ENCODE results near the gene PMFBP1.

Gene PMFBP1

DNA sequence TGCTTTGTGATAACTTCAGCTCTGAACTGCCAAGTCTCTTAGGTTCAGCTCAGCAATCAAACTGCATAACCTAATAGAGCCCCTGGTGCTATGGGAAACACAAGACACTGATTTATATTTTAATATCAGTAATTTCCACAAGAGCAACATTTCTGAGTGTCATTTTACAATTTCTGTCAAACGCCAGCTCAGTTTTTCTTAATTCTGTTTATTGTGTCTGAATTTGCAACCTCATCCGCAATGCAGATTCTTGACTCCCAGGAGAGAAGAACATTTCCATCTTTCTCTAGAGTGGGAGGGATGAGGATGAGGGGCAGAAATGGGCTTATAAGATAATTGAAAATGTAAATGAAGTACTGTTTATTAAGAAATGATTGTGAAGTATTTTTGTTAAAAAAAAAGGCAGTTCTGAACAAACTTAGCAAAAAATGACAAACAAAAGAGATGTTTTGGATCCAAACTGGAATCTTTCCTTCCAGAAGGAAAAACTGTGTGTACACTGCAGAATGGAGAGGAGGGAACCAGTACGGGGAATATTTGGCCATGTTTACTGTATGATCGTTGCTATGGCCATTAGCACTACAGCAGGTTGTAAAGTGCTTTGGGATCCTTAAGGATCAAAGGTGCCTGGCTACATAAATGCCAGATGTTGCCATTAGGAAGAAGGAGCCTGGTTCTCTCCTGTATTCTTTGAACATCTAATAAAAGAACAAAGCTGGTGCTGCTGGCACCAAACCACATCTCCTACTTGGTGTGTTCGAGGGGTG lies 7.4 kb upstream of the PMFBP1 start:
- no peak for DNase-seq

- no peak for DNase-seq
Measured at GRCh38 chr16:72174726-72175125, 2.8 kb upstream of the PMFBP1 start.

DNA sequence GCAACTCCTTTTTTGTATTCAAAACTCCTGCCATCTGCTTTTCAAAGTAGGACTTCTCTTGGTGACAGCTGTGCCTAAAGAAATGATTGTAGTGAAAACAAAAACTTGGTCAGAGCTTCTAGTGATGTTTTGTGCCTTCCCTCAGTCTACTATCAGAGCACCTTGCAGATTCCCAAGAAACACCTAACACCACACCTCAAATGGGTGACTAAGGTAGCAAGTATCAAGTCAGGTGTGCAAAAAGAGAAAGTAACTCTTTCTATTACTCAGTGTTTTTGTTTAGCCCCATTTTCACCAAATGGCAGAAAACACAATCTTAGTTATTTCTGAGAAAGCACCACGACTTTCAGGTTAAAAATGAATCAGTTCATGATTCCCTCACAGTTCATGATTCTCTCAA lies 2.0 kb upstream of the PMFBP1 start:
- no peak for DNase-seq

DNA sequence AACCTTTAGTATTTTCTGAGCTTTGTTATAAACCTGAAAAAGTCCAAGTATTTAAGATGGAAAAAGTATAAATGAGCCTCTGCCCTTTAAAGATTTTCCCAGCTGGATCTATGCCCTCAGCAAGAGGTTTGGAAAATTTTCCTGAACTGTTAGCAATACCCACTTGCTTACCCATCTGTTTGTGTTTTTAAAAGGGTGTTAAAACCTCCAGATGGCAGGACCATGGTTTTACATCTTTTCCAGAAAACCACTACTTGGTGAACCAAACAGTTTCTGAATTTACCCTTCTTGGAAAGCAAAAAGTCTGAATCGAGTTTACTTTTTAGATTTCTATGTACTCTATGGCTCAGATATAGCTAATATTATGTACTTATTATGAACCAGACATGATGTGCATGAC lies 719 bp downstream of the PMFBP1 start:
- DNase-seq, result no peak

- DNase-seq, result no peak
Measured at GRCh38 chr16:72169708-72170107, 2.2 kb downstream of the PMFBP1 start.

DNA sequence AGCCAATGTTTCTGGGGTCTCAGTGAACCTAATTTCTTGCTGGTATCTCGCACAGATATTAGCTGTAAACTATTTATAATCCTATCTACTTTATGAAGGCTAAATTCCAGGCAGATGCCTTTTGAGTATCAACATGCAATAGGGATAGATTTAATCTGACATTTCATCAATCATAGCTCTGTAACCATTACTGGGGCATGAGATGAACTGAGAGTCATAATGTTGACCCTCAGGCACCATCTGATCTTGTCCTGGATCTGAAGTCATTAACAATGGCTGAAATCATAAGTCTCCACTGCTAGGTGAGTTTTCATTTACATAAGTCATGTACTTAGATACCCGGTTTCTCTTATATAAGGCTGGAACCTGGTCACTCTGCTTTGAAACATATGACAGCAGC lies 3.6 kb downstream of the PMFBP1 start:
- no peak for DNase-seq

GRCh38 chr16:72166954-72167561 lies 4.9 kb downstream of the PMFBP1 start:
- DNase-seq, result no peak

- DNase-seq, result no peak
Measured at GRCh38 chr16:72166151-72166550, 5.8 kb downstream of the PMFBP1 start.

DNA sequence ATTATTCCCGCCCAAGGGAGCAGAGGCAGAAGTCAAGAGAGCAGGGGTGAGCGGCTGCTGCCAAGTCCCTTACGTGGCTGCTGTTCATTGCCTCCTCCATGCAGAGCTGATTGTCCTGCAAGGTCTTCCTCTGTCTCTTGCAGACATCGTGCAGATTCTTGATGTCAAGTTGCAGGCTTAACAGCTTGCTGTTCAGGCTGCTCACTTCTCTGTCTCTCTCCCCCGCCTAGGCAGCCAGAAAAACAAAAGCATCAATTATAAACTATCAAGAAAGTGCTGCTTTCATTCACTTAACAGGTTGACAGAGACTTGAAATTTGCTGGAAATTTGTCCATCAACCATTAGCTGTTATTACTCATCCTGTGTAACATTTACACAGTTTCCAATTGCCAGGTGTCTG lies 7.3 kb downstream of the PMFBP1 start:
- no peak for DNase-seq

DNA sequence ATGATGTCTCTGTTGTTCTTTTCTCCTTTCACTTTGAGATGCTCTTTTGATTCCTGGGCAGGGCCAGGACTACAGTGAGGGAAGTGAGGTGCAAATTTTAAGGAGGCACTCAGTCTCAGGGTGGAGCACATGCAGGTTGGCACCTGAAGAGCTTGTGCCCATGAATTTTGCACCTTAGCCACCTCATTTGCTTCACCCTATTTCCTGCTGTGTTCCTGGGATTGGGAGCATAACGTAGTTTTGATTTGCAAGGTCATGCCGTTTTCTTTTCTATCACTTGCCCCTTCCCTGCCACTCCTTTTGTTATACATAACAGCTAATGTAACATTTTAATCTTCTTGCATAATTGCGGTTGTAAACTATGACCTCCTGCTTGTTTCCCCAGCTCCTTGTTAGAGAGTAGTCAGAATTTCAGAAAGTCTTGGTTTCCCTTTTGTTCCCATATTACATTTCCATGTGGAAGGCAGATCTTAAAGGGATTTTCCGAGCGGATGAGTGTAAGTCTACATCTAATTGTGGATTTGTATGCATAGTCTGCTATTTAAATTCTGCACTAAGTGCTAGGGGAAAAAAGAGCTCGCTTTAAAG lies 9.8 kb downstream of the PMFBP1 start:
- DNase-seq, result no peak

DNA sequence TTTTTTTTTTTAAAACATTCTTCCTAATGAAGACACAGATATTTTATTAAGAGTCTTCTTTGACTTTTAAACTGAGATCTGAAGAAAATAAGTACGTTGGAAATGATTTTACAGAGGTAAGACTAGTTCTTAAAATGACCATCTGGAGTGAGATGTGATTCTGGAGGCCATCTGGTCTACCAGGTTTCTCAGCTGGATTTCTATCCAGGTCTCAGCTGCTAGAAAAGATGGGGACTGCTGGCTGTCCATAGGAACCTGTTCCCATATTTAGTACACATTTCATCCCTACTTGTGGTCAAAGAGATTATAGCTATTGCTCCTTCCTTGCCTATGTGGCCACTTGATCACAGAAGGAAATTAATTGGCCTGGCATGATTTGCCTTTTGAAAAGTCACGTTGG lies 12.2 kb downstream of the PMFBP1 start:
- no peak for DNase-seq

GRCh38 chr16:72159386-72159785 lies 12.6 kb downstream of the PMFBP1 start:
- DNase-seq, result no peak

GRCh38 chr16:72149676-72150464 lies 22.1 kb downstream of the PMFBP1 start:
- DNase-seq, result no peak

GRCh38 chr16:72142476-72142875 lies 29.5 kb downstream of the PMFBP1 start:
- DNase-seq, result no peak

- no peak for DNase-seq
Measured at GRCh38 chr16:72139908-72140307, 32.0 kb downstream of the PMFBP1 start.

GRCh38 chr16:72138064-72138572 lies 33.8 kb downstream of the PMFBP1 start:
- no peak for DNase-seq

DNA sequence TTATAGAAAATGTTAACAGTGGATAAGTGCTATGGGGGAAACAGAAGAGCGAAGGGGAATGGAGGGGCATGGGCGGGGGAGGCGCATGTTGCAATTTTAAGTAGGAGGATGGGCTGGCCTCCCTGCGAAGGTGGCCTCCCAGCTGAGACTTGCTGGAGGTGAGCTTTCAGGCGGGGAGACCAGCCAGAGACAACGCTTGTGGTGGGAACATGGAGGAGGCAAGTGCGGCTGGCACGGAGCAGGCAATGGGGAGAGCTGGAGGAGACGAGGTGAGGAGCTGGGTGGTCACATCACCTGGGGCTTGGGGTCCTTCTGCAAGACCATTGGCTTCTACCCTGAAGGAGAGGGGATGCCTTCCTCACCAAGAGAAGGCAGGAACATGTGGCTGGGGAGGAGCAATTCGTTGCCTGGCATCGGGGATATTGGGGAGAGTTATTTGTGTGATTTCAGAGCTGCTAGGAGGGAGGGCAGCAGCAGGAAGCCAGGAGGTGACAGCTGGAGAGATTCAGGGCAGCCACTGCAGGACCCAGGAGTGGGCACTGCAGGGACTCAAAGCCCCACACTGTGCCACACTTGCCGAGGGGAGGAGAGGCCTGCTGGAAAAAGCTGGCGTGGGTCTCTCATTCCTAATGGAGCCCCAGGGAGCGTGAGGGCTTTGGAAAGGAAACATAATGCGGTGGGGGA lies 34.4 kb downstream of the PMFBP1 start:
- DNase-seq, result no peak

- no peak for DNase-seq
Measured at GRCh38 chr16:72134507-72134906, 37.4 kb downstream of the PMFBP1 start.

GRCh38 chr16:72132726-72133125 lies 39.2 kb downstream of the PMFBP1 start:
- DNase-seq, result no peak

GRCh38 chr16:72131036-72131435 lies 40.9 kb downstream of the PMFBP1 start:
- DNase-seq, result no peak

DNA sequence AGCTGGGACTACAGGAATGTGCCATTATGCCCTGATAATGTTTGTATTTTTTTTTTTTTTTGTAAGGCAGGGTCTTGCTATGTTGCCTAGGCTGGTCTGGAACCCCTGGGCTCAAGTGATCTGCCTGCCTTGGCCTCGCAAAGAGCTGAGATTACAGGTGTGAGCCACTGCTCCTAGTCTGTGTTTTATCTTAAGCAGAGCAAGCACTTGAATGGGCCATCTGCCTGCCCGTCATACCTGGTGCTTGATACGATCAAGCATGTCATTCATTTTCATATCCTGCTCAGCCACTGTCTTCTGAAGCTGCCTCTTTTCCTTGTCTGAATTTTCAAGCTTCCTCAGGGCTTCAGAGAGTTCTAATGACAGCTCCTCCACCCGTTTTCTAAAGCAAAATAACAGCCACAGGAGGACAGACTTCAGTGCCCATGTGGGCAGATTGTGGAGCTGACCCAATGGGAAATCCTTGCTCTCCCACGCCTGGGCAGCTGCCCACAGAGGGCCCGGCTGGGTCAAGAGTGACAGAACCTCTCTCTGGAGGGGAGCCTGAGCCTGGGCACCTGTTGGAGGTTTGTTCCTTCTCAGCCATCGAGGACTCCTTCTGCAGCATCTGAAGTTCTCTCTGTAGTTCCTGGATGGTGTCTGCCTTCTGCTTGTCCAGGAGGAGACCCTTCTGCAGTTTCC lies 41.8 kb downstream of the PMFBP1 start:
- DNase-seq, result no peak

DNA sequence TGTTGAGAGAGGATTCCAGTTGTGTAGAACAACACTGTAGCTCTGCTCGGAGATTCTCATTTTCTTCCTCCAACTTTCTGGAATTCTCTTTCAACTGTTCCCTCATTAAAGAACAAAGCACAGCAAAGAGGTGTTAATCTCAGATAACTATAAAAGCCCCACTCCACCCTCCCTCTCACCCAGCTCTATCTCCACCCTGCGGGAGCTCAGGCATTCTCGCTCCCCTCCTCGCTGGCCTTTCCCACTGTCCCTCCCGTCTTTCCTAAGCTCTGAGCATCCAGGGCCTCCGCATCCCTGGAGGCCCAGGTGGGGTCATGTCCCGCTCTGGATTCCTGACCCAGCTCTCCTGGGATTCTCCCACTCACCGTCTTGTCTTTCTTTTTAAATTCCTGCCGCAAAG lies 43.3 kb downstream of the PMFBP1 start:
- no peak for DNase-seq
